WTC11 (cell line): ENCODE measurements around the gene RNASE7. TPM values are rescaled to one million over a fixed set of nuclear protein-coding genes. Genes with fewer than 3 reads are reported as not detected.
A peak's percentile ranks its signal among the peaks of the same experiment; 100 is the strongest.

Experiments
- ATAC-seq: fragments of 200-7000 bp; cut with Tn5 transposase; 2 replicates; pipeline ENCODE4 v1.10.0; 2021; ENCODE audit warnings: mild to moderate bottlenecking, moderate library complexity
- CTCF ChIA-PET: fragments of 300-600 bp; sonication (Branson Sonifier 250); formaldehyde crosslinking; loops from one replicate; lab custom pipeline; 2021; ENCODE audit warnings: antibody characterized with exemption; lab: Charles Lee
- POLR2A ChIA-PET: fragments of 350-600 bp; sonication (Branson Sonifier 250); formaldehyde crosslinking; loops from one replicate; lab custom pipeline; 2021; ENCODE audit warnings: antibody characterized with exemption; lab: Charles Lee
- DNase-seq: peaks from one replicate; pipeline ENCODE4 v3.0.0; 2021; ENCODE audit warnings: low spot score
- H3K27ac Mint-ChIP-seq: 2 replicates; pipeline ENCODE4 v1.8.0; 2021; ENCODE audit warnings: mixed read lengths
- H3K27me3 Mint-ChIP-seq: 2 replicates; pipeline ENCODE4 v1.8.0; 2021; ENCODE audit warnings: low read depth, mild to moderate bottlenecking, moderate library complexity, mixed read lengths
- H3K36me3 Mint-ChIP-seq: 2 replicates; pipeline ENCODE4 v1.8.0; 2021; ENCODE audit warnings: mixed read lengths
- H3K4me1 Mint-ChIP-seq: 2 replicates; pipeline ENCODE4 v1.8.0; 2022; ENCODE audit warnings: mixed read lengths
- H3K4me3 Mint-ChIP-seq: 2 replicates; pipeline ENCODE4 v1.8.0; 2021; ENCODE audit warnings: mild to moderate bottlenecking, moderate library complexity, mixed read lengths
- H3K9me3 Mint-ChIP-seq: 2 replicates; pipeline ENCODE4 v1.8.0; 2021; ENCODE audit warnings: mixed read lengths
- ATF2 ChIP-seq: sonication (generic); formaldehyde crosslinking; IDR thresholded peaks from 2 replicates; pipeline ENCODE4 v1.8.1; 2022; ENCODE audit warnings: low read depth, missing genetic modification reagents, borderline replicate concordance
- ATF6 ChIP-seq: sonication (generic); formaldehyde crosslinking; IDR thresholded peaks from 2 replicates; pipeline ENCODE4 v1.8.1; 2023; ENCODE audit warnings: mild to moderate bottlenecking, missing genetic modification reagents
- FOXK1 ChIP-seq: sonication (generic); formaldehyde crosslinking; IDR thresholded peaks from 2 replicates; pipeline ENCODE4 v1.8.0; 2022; ENCODE audit warnings: mild to moderate bottlenecking, moderate library complexity, missing genetic modification reagents
- JAZF1 ChIP-seq: fragments of 250-450 bp; sonication (Bioruptor Pico); IDR thresholded peaks from 2 replicates; pipeline ENCODE4 v1.9.0; 2021; ENCODE audit warnings: moderate library complexity, mild to moderate bottlenecking, inconsistent platforms
- MYBL2 ChIP-seq: sonication (generic); formaldehyde crosslinking; IDR thresholded peaks from 2 replicates; pipeline ENCODE4 v1.8.1; 2023; ENCODE audit warnings: mild to moderate bottlenecking, moderate library complexity, missing genetic modification reagents
- NFYB ChIP-seq: sonication (generic); formaldehyde crosslinking; conservative IDR thresholded peaks from 2 replicates; pipeline ENCODE4 v1.8.0; 2022; ENCODE audit warnings: low read depth, missing genetic modification reagents
- OVOL2 ChIP-seq: fragments of 250-450 bp; sonication (Bioruptor Pico); IDR thresholded peaks from 2 replicates; pipeline ENCODE4 v1.9.0; 2021; ENCODE audit warnings: mild to moderate bottlenecking, borderline replicate concordance
- ZNF317 ChIP-seq: sonication (generic); formaldehyde crosslinking; IDR thresholded peaks from 2 replicates; pipeline ENCODE4 v1.8.1; 2023; ENCODE audit warnings: low read depth, mild to moderate bottlenecking, moderate library complexity, missing genetic modification reagents, borderline replicate concordance
- ZNF512 ChIP-seq: sonication (generic); formaldehyde crosslinking; IDR thresholded peaks from 2 replicates; pipeline ENCODE4 v1.8.1; 2022; ENCODE audit warnings: missing genetic modification reagents, borderline replicate concordance
- total RNA-seq: library from RNA; stranded (reverse); gene quantifications from 3 replicates; pipeline ENCODE4 v1.2.3, GENCODE V29; 2021
- TF ChIP-seq, protein P1 (sequence below): fragments of 250-450 bp; sonication (Bioruptor Pico); IDR thresholded peaks from 2 replicates; pipeline ENCODE4 v1.9.0; 2021; ENCODE audit warnings: mild to moderate bottlenecking, borderline replicate concordance
- TF ChIP-seq, protein P2 (sequence below): sonication (generic); formaldehyde crosslinking; IDR thresholded peaks from 2 replicates; pipeline ENCODE4 v1.8.0; 2022; ENCODE audit warnings: mild to moderate bottlenecking, missing genetic modification reagents

The RNASE7 gene
- total RNA-seq, 1 experiment from 2014 or later, result not detected

DNA sequence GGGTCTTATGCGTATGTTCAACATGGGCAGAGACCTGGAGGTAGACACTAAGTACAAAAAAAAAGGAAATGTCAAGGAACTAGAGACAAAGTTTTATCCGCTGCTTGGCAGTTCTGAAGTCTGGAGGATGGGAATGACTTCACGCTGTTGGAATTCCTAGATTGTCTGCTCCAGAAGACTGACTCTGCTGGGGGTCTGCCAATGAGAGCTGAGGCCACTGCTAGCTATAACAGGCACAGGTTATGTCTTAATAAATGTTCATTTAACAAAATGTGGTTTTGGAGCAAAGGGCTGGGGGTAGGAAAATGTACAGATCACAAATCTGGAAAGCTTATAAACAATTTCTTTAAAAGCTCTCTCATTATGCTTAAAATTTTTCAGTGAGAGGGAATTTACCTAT, 21.3 kb downstream of the RNASE7 start (continued):
- TF ChIP-seq, protein P1, sequence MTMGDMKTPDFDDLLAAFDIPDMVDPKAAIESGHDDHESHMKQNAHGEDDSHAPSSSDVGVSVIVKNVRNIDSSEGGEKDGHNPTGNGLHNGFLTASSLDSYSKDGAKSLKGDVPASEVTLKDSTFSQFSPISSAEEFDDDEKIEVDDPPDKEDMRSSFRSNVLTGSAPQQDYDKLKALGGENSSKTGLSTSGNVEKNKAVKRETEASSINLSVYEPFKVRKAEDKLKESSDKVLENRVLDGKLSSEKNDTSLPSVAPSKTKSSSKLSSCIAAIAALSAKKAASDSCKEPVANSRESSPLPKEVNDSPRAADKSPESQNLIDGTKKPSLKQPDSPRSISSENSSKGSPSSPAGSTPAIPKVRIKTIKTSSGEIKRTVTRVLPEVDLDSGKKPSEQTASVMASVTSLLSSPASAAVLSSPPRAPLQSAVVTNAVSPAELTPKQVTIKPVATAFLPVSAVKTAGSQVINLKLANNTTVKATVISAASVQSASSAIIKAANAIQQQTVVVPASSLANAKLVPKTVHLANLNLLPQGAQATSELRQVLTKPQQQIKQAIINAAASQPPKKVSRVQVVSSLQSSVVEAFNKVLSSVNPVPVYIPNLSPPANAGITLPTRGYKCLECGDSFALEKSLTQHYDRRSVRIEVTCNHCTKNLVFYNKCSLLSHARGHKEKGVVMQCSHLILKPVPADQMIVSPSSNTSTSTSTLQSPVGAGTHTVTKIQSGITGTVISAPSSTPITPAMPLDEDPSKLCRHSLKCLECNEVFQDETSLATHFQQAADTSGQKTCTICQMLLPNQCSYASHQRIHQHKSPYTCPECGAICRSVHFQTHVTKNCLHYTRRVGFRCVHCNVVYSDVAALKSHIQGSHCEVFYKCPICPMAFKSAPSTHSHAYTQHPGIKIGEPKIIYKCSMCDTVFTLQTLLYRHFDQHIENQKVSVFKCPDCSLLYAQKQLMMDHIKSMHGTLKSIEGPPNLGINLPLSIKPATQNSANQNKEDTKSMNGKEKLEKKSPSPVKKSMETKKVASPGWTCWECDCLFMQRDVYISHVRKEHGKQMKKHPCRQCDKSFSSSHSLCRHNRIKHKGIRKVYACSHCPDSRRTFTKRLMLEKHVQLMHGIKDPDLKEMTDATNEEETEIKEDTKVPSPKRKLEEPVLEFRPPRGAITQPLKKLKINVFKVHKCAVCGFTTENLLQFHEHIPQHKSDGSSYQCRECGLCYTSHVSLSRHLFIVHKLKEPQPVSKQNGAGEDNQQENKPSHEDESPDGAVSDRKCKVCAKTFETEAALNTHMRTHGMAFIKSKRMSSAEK (CRISPR knock-in tag), result no peak
- TF ChIP-seq JAZF1 (CRISPR knock-in tag) (no peak), NFYB (no peak), ZNF317 (CRISPR knock-in tag) (no peak), ZNF512 (CRISPR knock-in tag) (no peak), OVOL2 (CRISPR knock-in tag) (no peak)

GRCh38 chr14:21066882-21067502, 24.8 kb downstream of the RNASE7 start:
- CTCF ChIA-PET, result interaction anchor here (0.7 to 5.9 kb wide), 14 partner anchors 15 to 422 kb away, joined by 3 to 142 read pairs (median 5); partner anchors contain the start of genes SLC39A2, TMEM253 and ZNF219
- peaks cover 6% of the 10 kb centered on the region; the same call in 1 of the 2 replicates for H3K27me3 Mint-ChIP-seq
- no peaks in the 10 kb centered on the region for H3K9me3 Mint-ChIP-seq
- DNase-seq (no peak), ATAC-seq (no peak)
- peaks cover 21% of the 10 kb centered on the region for H3K4me1 Mint-ChIP-seq
- no peak overlapping the region for H3K27ac Mint-ChIP-seq
- TF ChIP-seq ATF2 (CRISPR knock-in tag), result no peak
- no peak for TF ChIP-seq ATF6 (CRISPR knock-in tag)
- POLR2A ChIA-PET, result no interaction called here
- no peak overlapping the region for H3K4me3 Mint-ChIP-seq
- H3K36me3 Mint-ChIP-seq, result no peaks in the 10 kb centered on the region

GRCh38 chr14:21068521-21069387, 26.6 kb downstream of the RNASE7 start:
- H3K36me3 Mint-ChIP-seq, result peaks cover 10% of the 10 kb centered on the region
- POLR2A ChIA-PET, result interaction anchor here (0.9 to 1.4 kb wide), 8 partner anchors 19 to 36 kb away, joined by 3 to 8 read pairs (median 4); no protein-coding TSS in a partner anchor
- no peaks in the 10 kb centered on the region for H3K9me3 Mint-ChIP-seq
- CTCF ChIA-PET, result interaction anchor here (0.5 to 5.9 kb wide), 41 partner anchors 10 to 406 kb away, joined by 3 to 142 read pairs (median 4); partner anchors contain the start of genes NDRG2, SLC39A2, TMEM253 and ZNF219
- ATAC-seq, result 0 out of 2 replicates have a peak, but pooled peaks have one; percentile 0
- peaks cover 33% of the 10 kb centered on the region for H3K4me1 Mint-ChIP-seq
- H3K27me3 Mint-ChIP-seq, result peaks cover 6% of the 10 kb centered on the region; the same call in 1 of the 2 replicates
- H3K4me3 Mint-ChIP-seq, result peak overlapping the region; percentile 89
- 0 out of 2 replicates have a peak, but pooled peaks have one; percentile 7 for TF ChIP-seq FOXK1
- TF ChIP-seq MYBL2, result no peak
- TF ChIP-seq, protein P2, sequence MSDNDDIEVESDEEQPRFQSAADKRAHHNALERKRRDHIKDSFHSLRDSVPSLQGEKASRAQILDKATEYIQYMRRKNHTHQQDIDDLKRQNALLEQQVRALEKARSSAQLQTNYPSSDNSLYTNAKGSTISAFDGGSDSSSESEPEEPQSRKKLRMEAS (CRISPR knock-in tag), result peak; percentile 24; the same call in 1 of the 2 replicates
- peak; percentile 62 for DNase-seq
- peak overlapping the region; percentile 72; the same call in 1 of the 2 replicates for H3K27ac Mint-ChIP-seq
